Measurements from ENCODE around the gene UNC79. TPM values are rescaled to one million over a fixed set of nuclear protein-coding genes. Genes with fewer than 3 reads are reported as not detected.

UNC79 gene
- total and polyA plus RNA-seq, 4 donors, result 0.03 to 0.94 (median 0.14) TPM

GRCh38 chr14:93744876-93745275 is 314.1 kb downstream of the UNC79 start:
- Histone ChIP-seq H3K27ac (ENCODE audit: low read depth in 1 of 2, low read length in 1 of 2) (no peak overlapping the region), H3K4me3 (no peak overlapping the region), H3K4me1 (ENCODE audit: control insufficient read depth in 5 of 5, insufficient read depth in 5 of 5, low read length in 5 of 5) (peaks cover 0 to 15% (median 0%) of the 10 kb centered on the region in 5 donors), H3K9me3 (ENCODE audit: control insufficient read depth in 4 of 4, insufficient read depth in 3 of 4, low read length in 3 of 4) (peaks cover 0 to 4% (median 0%) of the 10 kb centered on the region in 4 donors), H3K36me3 (ENCODE audit: control insufficient read depth in 4 of 4, insufficient read depth in 4 of 4, low read length in 4 of 4) (no peaks in the 10 kb centered on the region), H3K27me3 (ENCODE audit: control insufficient read depth in 3 of 3, insufficient read depth in 3 of 3, low read length in 2 of 3) (no peaks in the 10 kb centered on the region), H3K9ac (ENCODE audit: insufficient read depth in 1 of 2, low read length in 2 of 2) (no peak overlapping the region)
- no peak for DNase-seq
- no peak for TF ChIP-seq CTCF (IDR thresholded peaks at IDR 0.05; ENCODE audit: control extremely low read depth, extremely low read depth)
- 39 to 56% methylated on average over 8 of the region's 8 CpGs for WGBS, 2 donors
- ATAC-seq (ENCODE audit: insufficient read depth, low FRiP score), result no peak

- DNase-seq, result no peak
- Histone ChIP-seq H3K9ac (ENCODE audit: insufficient read depth in 1 of 2, low read length in 2 of 2) (no peak overlapping the region), H3K9me3 (ENCODE audit: control insufficient read depth in 4 of 4, insufficient read depth in 3 of 4, low read length in 3 of 4) (peaks cover 0 to 4% (median 0%) of the 10 kb centered on the region in 4 donors), H3K4me1 (ENCODE audit: control insufficient read depth in 5 of 5, insufficient read depth in 5 of 5, low read length in 5 of 5) (peaks cover 0 to 10% (median 0%) of the 10 kb centered on the region in 5 donors), H3K27me3 (ENCODE audit: control insufficient read depth in 3 of 3, insufficient read depth in 3 of 3, low read length in 2 of 3) (no peaks in the 10 kb centered on the region), H3K4me3 (no peak overlapping the region), H3K36me3 (ENCODE audit: control insufficient read depth in 4 of 4, insufficient read depth in 4 of 4, low read length in 4 of 4) (no peaks in the 10 kb centered on the region), H3K27ac (ENCODE audit: low read depth in 1 of 2, low read length in 1 of 2) (no peak overlapping the region)
- no peak for ATAC-seq (ENCODE audit: insufficient read depth, low FRiP score)
- 71 to 77% methylated on average over 12 to 13 of the region's 13 CpGs for WGBS, 2 donors
- TF ChIP-seq CTCF (IDR thresholded peaks at IDR 0.05; ENCODE audit: control extremely low read depth, extremely low read depth), result no peak
These were observed 315.0 kb downstream of the UNC79 start for GRCh38 chr14:93745603-93746273.

- Histone ChIP-seq H3K36me3 (ENCODE audit: control insufficient read depth in 4 of 4, insufficient read depth in 4 of 4, low read length in 4 of 4) (no peaks in the 10 kb centered on the region), H3K9ac (ENCODE audit: insufficient read depth in 1 of 2, low read length in 2 of 2) (no peak overlapping the region), H3K4me3 (no peak overlapping the region), H3K27me3 (ENCODE audit: control insufficient read depth in 3 of 3, insufficient read depth in 3 of 3, low read length in 2 of 3) (no peaks in the 10 kb centered on the region), H3K4me1 (ENCODE audit: control insufficient read depth in 5 of 5, insufficient read depth in 5 of 5, low read length in 5 of 5) (peaks cover 0 to 5% (median 0%) of the 10 kb centered on the region in 5 donors), H3K27ac (ENCODE audit: low read depth in 1 of 2, low read length in 1 of 2) (no peak overlapping the region), H3K9me3 (ENCODE audit: control insufficient read depth in 4 of 4, insufficient read depth in 3 of 4, low read length in 3 of 4) (peaks cover 0 to 4% (median 0%) of the 10 kb centered on the region in 4 donors)
- DNase-seq (no peak), ATAC-seq (ENCODE audit: insufficient read depth, low FRiP score) (no peak)
- no peak for TF ChIP-seq CTCF (IDR thresholded peaks at IDR 0.05; ENCODE audit: control extremely low read depth, extremely low read depth)
- WGBS, 2 donors, result 63 to 71% methylated on average over 15 of the region's 15 CpGs
These were observed 316.4 kb downstream of the UNC79 start for GRCh38 chr14:93747102-93747501.

All from lung (tissue), 12 donors.